Measurements from ENCODE around the gene FMNL2. TPM values are rescaled to one million over a fixed set of nuclear protein-coding genes. Genes with fewer than 3 reads are reported as not detected.

The FMNL2 gene
- polyA plus RNA-seq, 3 donors, result 0.28 to 3.2 (median 0.71) TPM

DNA sequence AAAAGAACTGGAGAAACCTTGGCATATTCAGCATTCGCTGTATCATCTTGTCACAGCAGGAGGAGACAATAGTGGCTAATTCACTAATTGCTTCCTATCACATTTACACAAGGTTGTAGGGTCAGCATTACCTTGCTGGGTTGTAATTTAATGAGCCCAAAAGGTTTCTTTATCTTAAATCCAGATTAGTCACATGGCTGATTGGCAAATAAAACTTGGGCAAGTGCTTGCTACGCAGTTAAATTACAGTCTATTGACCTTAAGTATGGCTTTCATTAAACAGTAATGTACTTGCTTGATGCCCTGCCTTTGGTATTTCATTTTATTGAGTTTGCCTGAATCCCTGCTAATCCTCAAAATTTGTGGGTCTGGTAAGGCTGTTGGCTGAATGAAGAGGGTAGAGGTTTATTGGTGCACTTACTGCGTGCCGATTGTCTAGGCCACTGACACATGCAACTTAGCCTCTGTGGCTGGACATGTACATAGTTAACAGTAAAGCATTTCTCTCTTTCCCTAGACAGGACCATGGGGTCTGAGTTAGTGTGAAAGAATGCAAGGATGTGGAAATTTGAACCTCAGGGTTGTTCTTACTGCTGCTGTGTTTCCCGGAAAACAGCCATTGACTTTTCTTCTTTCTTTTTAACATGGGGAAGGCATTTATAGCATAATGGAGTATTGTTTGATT lies 34.3 kb downstream of the FMNL2 start:
- Histone ChIP-seq H3K36me3 (replicated peaks in 1 of 2; ENCODE audit: control insufficient read depth in 1 of 2, insufficient read depth in 2 of 2, low read length in 2 of 2) (no peaks in the 10 kb centered on the region), H3K9me3 (replicated peaks in 1 of 2; ENCODE audit: control insufficient read depth in 1 of 2, insufficient read depth in 1 of 2, low read length in 2 of 2) (no peaks in the 10 kb centered on the region), H3K79me2 (ENCODE audit: insufficient read depth, low read length) (no peaks in the 10 kb centered on the region), H3K4me1 (ENCODE audit: control insufficient read depth in 1 of 2, insufficient read depth in 2 of 2, low read length in 2 of 2) (no peaks in the 10 kb centered on the region), H3K4me3 (replicated peaks in 1 of 3; ENCODE audit: low read depth in 2 of 3, low read length in 3 of 3) (no peak overlapping the region), H2AFZ (ENCODE audit: insufficient read depth, low read depth, low read length, poor library complexity, severe bottlenecking) (no peak overlapping the region), H3K27me3 (ENCODE audit: control insufficient read depth in 2 of 2, insufficient read depth in 2 of 2, low read length in 2 of 2) (no peaks in the 10 kb centered on the region), H3K4me2 (replicated peaks; ENCODE audit: extremely low read depth, low read length, poor library complexity, severe bottlenecking) (no peak overlapping the region), H4K20me1 (ENCODE audit: insufficient read depth, low read length) (no peaks in the 10 kb centered on the region), H3K27ac (ENCODE audit: low read depth in 1 of 2, low read length in 2 of 2) (no peak overlapping the region), H3K9ac (ENCODE audit: insufficient read depth, low read length, poor library complexity, severe bottlenecking) (no peak overlapping the region)
- Mint-ChIP-seq H3K36me3 (no peaks in the 10 kb centered on the region), H3K27ac (no peak overlapping the region), H3K9me3 (peaks cover 0 to 3% (median 0%) of the 10 kb centered on the region in 7 donors), H3K4me1 (no peaks in the 10 kb centered on the region), H3K27me3 (ENCODE audit: low read depth in 3 of 3) (peaks cover 0 to 2% (median 2%) of the 10 kb centered on the region in 3 donors), H3K4me3 (no peak overlapping the region)
- TF ChIP-seq, protein P1, sequence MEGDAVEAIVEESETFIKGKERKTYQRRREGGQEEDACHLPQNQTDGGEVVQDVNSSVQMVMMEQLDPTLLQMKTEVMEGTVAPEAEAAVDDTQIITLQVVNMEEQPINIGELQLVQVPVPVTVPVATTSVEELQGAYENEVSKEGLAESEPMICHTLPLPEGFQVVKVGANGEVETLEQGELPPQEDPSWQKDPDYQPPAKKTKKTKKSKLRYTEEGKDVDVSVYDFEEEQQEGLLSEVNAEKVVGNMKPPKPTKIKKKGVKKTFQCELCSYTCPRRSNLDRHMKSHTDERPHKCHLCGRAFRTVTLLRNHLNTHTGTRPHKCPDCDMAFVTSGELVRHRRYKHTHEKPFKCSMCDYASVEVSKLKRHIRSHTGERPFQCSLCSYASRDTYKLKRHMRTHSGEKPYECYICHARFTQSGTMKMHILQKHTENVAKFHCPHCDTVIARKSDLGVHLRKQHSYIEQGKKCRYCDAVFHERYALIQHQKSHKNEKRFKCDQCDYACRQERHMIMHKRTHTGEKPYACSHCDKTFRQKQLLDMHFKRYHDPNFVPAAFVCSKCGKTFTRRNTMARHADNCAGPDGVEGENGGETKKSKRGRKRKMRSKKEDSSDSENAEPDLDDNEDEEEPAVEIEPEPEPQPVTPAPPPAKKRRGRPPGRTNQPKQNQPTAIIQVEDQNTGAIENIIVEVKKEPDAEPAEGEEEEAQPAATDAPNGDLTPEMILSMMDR (IDR thresholded peaks at IDR 0.05), result no peak
- WGBS (ENCODE audit: insufficient coverage), result 100% methylated on average over 2 of the region's 5 CpGs
- intact Hi-C loops (cut with micrococcal nuclease), result no loop called here
- no peak for DNase-seq

DNA sequence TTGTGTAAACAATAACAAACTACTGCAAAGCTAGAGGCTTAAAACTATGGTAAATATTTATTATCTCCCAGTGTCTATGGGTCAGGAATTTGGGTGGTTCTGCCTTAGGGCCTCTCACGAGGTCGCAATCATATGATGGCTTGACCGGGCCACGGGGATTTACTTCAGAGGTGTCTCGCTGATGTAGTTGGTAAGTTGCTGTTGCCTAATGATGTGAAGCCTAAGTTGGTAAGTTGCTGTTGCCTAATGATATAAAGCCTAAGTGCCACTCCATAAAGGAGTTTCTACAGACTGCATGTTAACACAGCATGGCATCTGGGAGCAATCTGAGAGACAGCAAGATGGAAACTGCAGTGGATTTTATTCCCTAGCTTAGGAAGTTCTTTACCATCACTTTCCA lies 35.8 kb downstream of the FMNL2 start:
- Histone ChIP-seq H3K27ac (ENCODE audit: low read depth in 1 of 2, low read length in 2 of 2) (no peak overlapping the region), H3K36me3 (replicated peaks in 1 of 2; ENCODE audit: control insufficient read depth in 1 of 2, insufficient read depth in 2 of 2, low read length in 2 of 2) (no peaks in the 10 kb centered on the region), H2AFZ (ENCODE audit: insufficient read depth, low read depth, low read length, poor library complexity, severe bottlenecking) (no peak overlapping the region), H3K27me3 (ENCODE audit: control insufficient read depth in 2 of 2, insufficient read depth in 2 of 2, low read length in 2 of 2) (no peaks in the 10 kb centered on the region), H3K4me3 (replicated peaks in 1 of 3; ENCODE audit: low read depth in 2 of 3, low read length in 3 of 3) (no peak overlapping the region), H3K9ac (ENCODE audit: insufficient read depth, low read length, poor library complexity, severe bottlenecking) (no peak overlapping the region), H3K9me3 (replicated peaks in 1 of 2; ENCODE audit: control insufficient read depth in 1 of 2, insufficient read depth in 1 of 2, low read length in 2 of 2) (no peaks in the 10 kb centered on the region), H4K20me1 (ENCODE audit: insufficient read depth, low read length) (no peaks in the 10 kb centered on the region), H3K4me2 (replicated peaks; ENCODE audit: extremely low read depth, low read length, poor library complexity, severe bottlenecking) (no peak overlapping the region), H3K4me1 (ENCODE audit: control insufficient read depth in 1 of 2, insufficient read depth in 2 of 2, low read length in 2 of 2) (no peaks in the 10 kb centered on the region), H3K79me2 (ENCODE audit: insufficient read depth, low read length) (no peaks in the 10 kb centered on the region)
- Mint-ChIP-seq H3K36me3 (no peaks in the 10 kb centered on the region), H3K4me1 (no peaks in the 10 kb centered on the region), H3K4me3 (no peak overlapping the region), H3K9me3 (peaks cover 0 to 3% (median 0%) of the 10 kb centered on the region in 7 donors), H3K27ac (no peak overlapping the region), H3K27me3 (ENCODE audit: low read depth in 3 of 3) (peaks cover 0 to 2% (median 0%) of the 10 kb centered on the region in 3 donors)
- TF ChIP-seq, protein P1 (IDR thresholded peaks at IDR 0.05), result no peak
- no peak for DNase-seq
- intact Hi-C loops (cut with micrococcal nuclease), result no loop called here
- WGBS (ENCODE audit: insufficient coverage), result 100% methylated on average over 1 of the region's 5 CpGs
